ENCODE measurements around the gene SPDYE1. TPM values are rescaled to one million over a fixed set of nuclear protein-coding genes. Genes with fewer than 3 reads are reported as not detected.

SPDYE1 gene
- total RNA-seq, 3 donors from 2014 or later = not detected

GRCh38 chr7:44058759-44059218 is 61.1 kb downstream of the SPDYE1 start:
- Histone ChIP-seq H3K4me3 (no peak overlapping the region), H3K27me3 (no peaks in the 10 kb centered on the region), H3K4me1 (no peaks in the 10 kb centered on the region), H3K9me3 (no peaks in the 10 kb centered on the region), H3K36me3 (peaks cover 10% of the 10 kb centered on the region), H3K27ac (no peak overlapping the region)
- TF ChIP-seq CTCF (IDR thresholded peaks at IDR 0.05) = no peak
- no peak for TF ChIP-seq POLR2A (IDR thresholded peaks at IDR 0.05)
- TF ChIP-seq POLR2AphosphoS5 (IDR thresholded peaks at IDR 0.05) = no peak
- intact Hi-C loops (cut with DNase I; ENCODE audit: low total_unique reads) = no loop called here
- DNase-seq (ENCODE audit: low spot score in 2 of 2) = peak in 1 of 2 donors; percentile 25

GRCh38 chr7:44059219-44060090 is 61.8 kb downstream of the SPDYE1 start:
- DNase-seq (ENCODE audit: low spot score in 2 of 2) = peak in 1 of 2 donors; percentile 25
- Histone ChIP-seq H3K9me3 (no peaks in the 10 kb centered on the region), H3K4me3 (no peak overlapping the region), H3K27me3 (no peaks in the 10 kb centered on the region), H3K27ac (no peak overlapping the region), H3K36me3 (peaks cover 10% of the 10 kb centered on the region), H3K4me1 (no peaks in the 10 kb centered on the region)
- TF ChIP-seq CTCF (IDR thresholded peaks at IDR 0.05) (no peak), POLR2A (IDR thresholded peaks at IDR 0.05) (no peak), POLR2AphosphoS5 (IDR thresholded peaks at IDR 0.05) (no peak)
- intact Hi-C loops (cut with DNase I; ENCODE audit: low total_unique reads) = no loop called here

Other genes with a start within 250 kb of the SPDYE1 start
- gene BLVRA, start 239.2 kb upstream of the SPDYE1 start, total RNA-seq = 10 to 100 TPM; 56.9 to 80.6 (median 62.9) TPM
- gene MRPS24, start 128.4 kb upstream of the SPDYE1 start, total RNA-seq = 10 to 100 TPM; 75.4 to 86.1 (median 81.0) TPM
- gene URGCP, start 91.3 kb upstream of the SPDYE1 start, total RNA-seq = 10 to 100 TPM; 29.2 to 39.2 (median 29.9) TPM
- gene UBE2D4, start 71.5 kb upstream of the SPDYE1 start, total RNA-seq = 10 to 100 TPM; 14.7 to 34.1 (median 15.4) TPM
- 100 to 1,000 TPM in 2 of 3 donors, 10 to 100 TPM in 1; 90.8 to 110 (median 102) TPM for gene DBNL, start 46.8 kb downstream of the SPDYE1 start, total RNA-seq
- under 1 TPM; 0.64 to 0.73 (median 0.66) TPM for gene PGAM2, start 67.7 kb downstream of the SPDYE1 start, total RNA-seq
- gene POLM, start 84.6 kb downstream of the SPDYE1 start, total RNA-seq = 10 to 100 TPM; 22.4 to 44.8 (median 31.1) TPM
- gene AEBP1, start 106.4 kb downstream of the SPDYE1 start, total RNA-seq = 100 to 1,000 TPM in 2 of 3 donors, 10 to 100 TPM in 1; 85.6 to 300 (median 145) TPM
- gene POLD2, start 125.7 kb downstream of the SPDYE1 start, total RNA-seq = 10 to 100 TPM; 38.9 to 49.8 (median 39.7) TPM
- gene MYL7, start 143.4 kb downstream of the SPDYE1 start, total RNA-seq = under 1 TPM in 1 of 3 donors, not detected in 2; 0.73 TPM
- gene GCK, start 191.5 kb downstream of the SPDYE1 start, total RNA-seq = 1 to 10 TPM in 1 of 3 donors, under 1 TPM in 1, not detected in 1; 0.48 to 1.6 TPM
- gene YKT6, start 203.1 kb downstream of the SPDYE1 start, total RNA-seq = 10 to 100 TPM; 40.2 to 57.0 (median 49.4) TPM